BJ (cell line): ENCODE measurements around the gene ETV4. TPM values are rescaled to one million over a fixed set of nuclear protein-coding genes. Genes with fewer than 3 reads are reported as not detected.

Experiments used
- CTCF ChIA-PET: fragments of 350-600 bp; formaldehyde crosslinking; extraction: SDS; loops from one replicate; lab custom pipeline; 2021; ENCODE audit warnings: antibody characterized with exemption, inconsistent platforms; lab: Yijun Ruan, JAX
- POLR2A ChIA-PET: fragments of 300-600 bp; sonication (Branson Sonifier 250); formaldehyde crosslinking; extraction: SDS; loops from one replicate; lab custom pipeline; 2021; ENCODE audit warnings: antibody characterized with exemption; lab: Charles Lee
- DNase-seq: peaks from one replicate; pipeline ENCODE4 v3.0.0-alpha.2; 2011; ENCODE audit warnings: low read depth
- H3K27me3 ChIP-seq: 2 replicates; pipeline ENCODE4 v1.6.0; 2011; ENCODE audit warnings: low read length; ENCODE audit not compliant: control insufficient read depth, insufficient read depth
- H3K36me3 ChIP-seq: 2 replicates; pipeline ENCODE4 v1.5.1; 2011; ENCODE audit warnings: low read length; ENCODE audit not compliant: control insufficient read depth, insufficient read depth
- H3K4me3 ChIP-seq: 2 replicates; pipeline ENCODE4 v1.5.1; 2011; ENCODE audit warnings: low read depth, mild to moderate bottlenecking, control low read depth, low read length
- polyA minus RNA-seq: library from RNA; depleted of rRNA, polyadenylated mRNA; stranded (reverse); fragments of >200 nt; gene quantifications from 2 replicates; pipeline ENCODE4 v1.2.3, GENCODE V29; 2011; rRNA and poly(A)+ RNA removed
- polyA plus RNA-seq: library from polyadenylated mRNA; depleted of rRNA; stranded (reverse); fragments of >200 nt; gene quantifications from 2 replicates; pipeline ENCODE4 v1.2.3, GENCODE V29; 2011; rRNA removed
- TF ChIP-seq, protein P1 (sequence below): IDR thresholded peaks from 2 replicates; pipeline ENCODE4 v1.5.1; 2011; ENCODE audit warnings: low read depth, mild to moderate bottlenecking, control low read depth, inconsistent platforms, low read length, moderate library complexity; ENCODE audit not compliant: insufficient read depth

ETV4 gene
- 4.2 and 6.6 TPM in 2 replicates for polyA plus RNA-seq
- polyA minus RNA-seq, result 2.8 and 4.2 TPM in 2 replicates

DNA sequence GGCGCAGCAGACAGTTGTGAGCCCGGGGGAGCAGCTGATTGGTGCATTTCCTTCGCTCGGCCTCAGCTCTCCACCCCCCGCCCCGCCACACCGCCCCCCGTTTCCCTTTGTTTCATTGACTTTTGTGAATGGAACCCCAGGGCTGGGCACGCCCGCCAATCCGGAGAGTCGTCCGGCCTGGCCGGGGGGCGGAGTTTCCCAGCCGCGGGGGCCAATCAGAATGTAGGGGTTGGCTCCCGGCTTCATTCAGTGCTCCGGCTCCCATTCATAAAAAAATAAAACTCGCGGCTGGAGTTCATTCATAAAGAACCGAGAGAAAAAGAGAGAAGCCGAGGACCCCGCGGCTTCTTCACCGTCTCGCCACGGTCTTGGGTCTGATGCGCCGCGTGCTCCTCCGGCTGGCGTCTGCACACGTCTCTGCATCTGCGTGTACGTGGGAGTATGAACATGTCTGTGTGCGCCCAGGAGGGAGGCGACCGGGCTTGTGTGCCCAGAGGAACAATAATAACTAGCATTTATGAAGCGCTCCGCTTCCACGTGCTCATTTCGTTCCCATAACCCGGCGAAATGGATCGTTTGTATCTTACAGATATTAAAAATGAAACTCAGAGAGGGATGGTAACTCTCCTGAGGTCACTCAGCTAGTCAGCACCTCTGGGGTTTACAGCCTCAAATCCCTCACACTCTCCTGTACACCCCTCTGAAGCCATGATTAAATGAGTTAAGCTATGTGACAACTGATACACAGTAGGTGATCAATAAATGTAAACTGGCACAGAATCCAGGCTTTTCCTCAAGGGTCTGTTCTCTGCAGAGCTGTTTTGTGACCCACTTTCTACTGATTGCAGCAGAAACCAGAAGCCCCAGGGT lies at the start of gene ETV4:
TSS of gene ETV4 (minus strand) at position 22 of the 870 bp plus-strand sequence. CDS start 723 bp downstream, outside the sequence.
- TF ChIP-seq, protein P1, sequence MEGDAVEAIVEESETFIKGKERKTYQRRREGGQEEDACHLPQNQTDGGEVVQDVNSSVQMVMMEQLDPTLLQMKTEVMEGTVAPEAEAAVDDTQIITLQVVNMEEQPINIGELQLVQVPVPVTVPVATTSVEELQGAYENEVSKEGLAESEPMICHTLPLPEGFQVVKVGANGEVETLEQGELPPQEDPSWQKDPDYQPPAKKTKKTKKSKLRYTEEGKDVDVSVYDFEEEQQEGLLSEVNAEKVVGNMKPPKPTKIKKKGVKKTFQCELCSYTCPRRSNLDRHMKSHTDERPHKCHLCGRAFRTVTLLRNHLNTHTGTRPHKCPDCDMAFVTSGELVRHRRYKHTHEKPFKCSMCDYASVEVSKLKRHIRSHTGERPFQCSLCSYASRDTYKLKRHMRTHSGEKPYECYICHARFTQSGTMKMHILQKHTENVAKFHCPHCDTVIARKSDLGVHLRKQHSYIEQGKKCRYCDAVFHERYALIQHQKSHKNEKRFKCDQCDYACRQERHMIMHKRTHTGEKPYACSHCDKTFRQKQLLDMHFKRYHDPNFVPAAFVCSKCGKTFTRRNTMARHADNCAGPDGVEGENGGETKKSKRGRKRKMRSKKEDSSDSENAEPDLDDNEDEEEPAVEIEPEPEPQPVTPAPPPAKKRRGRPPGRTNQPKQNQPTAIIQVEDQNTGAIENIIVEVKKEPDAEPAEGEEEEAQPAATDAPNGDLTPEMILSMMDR, result no peak
- H3K4me3 ChIP-seq, result peak within 1 kb of the TSS; percentile 50
- ChIA-PET CTCF (interaction anchor here (1.0 to 1.7 kb wide), 3 partner anchors 9 to 123 kb away, joined by 3 to 5 read pairs (median 5); no protein-coding TSS in a partner anchor), POLR2A (no interaction called here)
- no peaks in the 10 kb centered on the region for H3K27me3 ChIP-seq
- H3K36me3 ChIP-seq, result no peaks in the 10 kb centered on the region
- DNase-seq, result peak; percentile 59

DNA sequence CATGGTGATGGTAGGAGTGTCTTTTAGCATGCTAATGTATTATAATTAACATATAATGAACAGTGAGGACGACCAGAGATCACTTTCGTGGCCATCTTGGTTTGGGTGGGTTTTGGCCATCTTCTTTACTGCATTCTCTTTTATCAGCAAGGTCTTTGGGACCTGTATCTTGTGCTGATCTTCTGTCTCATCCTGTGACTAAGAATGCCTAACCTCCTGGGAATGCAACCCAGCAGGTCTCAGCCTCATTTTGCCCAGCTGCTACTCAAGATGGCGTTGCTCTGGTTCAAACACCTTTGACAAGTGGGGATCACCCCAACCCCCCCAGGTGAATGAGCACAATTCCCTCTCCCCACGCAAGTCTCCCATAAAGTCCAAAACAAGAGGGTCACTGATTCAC lies 49.3 kb upstream of the ETV4 start:
- CTCF ChIA-PET, result no interaction called here
- TF ChIP-seq, protein P1, result no peak
- no peaks in the 10 kb centered on the region for H3K36me3 ChIP-seq
- POLR2A ChIA-PET, result no interaction called here
- H3K27me3 ChIP-seq, result no peaks in the 10 kb centered on the region
- DNase-seq, result no peak
- H3K4me3 ChIP-seq, result no peak overlapping the region

DNA sequence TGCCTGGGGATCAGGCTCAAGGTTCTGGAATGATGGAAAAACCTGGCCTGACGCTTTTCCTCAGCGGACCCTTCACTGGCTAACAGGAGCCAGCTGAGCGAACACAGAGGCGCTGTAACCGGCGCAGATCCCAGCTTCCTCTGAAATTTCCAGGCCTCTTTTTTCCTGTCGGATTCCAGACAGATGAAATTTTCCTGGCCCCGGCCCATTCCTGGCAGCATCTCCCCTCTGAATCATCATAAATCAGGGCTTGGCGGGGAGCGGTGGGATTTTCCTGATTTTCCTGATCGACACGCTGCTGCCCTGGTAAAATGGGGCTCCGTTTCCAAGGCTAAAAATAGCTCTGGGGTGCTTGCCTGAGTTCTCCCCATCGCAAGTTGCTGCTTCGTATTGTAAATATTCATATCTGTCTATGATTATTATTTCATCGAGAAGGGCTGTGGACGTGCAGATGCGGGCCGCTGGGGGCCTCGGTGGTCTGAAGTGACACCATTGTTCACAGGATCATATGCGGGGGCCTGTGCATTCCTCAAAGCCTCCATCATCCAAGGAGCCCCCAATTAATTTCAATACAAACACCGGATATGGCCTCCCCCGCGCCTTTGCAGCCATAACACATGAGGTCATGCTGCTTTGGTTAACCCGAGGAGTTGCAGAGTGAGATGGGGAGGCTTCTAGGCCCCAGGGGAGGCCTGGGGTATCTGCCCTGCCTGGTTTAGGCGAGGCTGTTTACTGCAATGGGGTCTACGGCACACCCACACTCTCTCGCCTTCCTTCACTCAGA lies 45.8 kb upstream of the ETV4 start:
- Histone ChIP-seq H3K27me3 (no peaks in the 10 kb centered on the region), H3K36me3 (no peaks in the 10 kb centered on the region), H3K4me3 (no peak overlapping the region)
- TF ChIP-seq, protein P1, result no peak
- POLR2A ChIA-PET, result interaction anchor here (0.5 kb wide), 2 partner anchors 18 to 36 kb away, joined by 3 to 6 read pairs; no protein-coding TSS in a partner anchor
- CTCF ChIA-PET, result interaction anchor here (0.9 to 1.9 kb wide), 5 partner anchors 15 to 174 kb away, joined by 3 to 10 read pairs (median 6); no protein-coding TSS in a partner anchor
- DNase-seq, result no peak

DNA sequence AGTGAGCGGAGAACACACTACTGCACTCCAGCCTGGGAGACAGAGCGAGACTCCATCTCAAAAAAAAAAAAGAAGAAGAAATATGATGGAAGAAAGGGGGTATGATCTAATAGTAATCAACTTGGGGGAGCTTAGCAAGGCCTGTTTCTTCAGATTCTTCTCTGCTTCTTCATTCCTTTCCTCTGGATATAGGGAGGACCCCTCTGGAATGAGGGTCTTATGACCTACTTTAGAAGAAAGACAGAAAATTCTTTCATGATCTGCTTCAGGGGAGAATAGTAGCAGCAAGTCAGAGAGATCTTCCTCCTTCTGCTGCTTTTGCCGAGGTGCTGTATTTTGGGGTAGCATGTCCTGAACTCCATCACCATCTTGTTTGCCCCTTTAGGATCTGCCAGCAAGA lies 44.9 kb upstream of the ETV4 start:
- no peaks in the 10 kb centered on the region for H3K27me3 ChIP-seq
- H3K36me3 ChIP-seq, result no peaks in the 10 kb centered on the region
- DNase-seq, result no peak
- CTCF ChIA-PET, result interaction anchor here (0.9 to 1.9 kb wide), 5 partner anchors 14 to 175 kb away, joined by 3 to 10 read pairs (median 6); no protein-coding TSS in a partner anchor
- H3K4me3 ChIP-seq, result no peak overlapping the region
- TF ChIP-seq, protein P1, result no peak
- POLR2A ChIA-PET, result no interaction called here
